ENCODE measurements around the gene ATP2A1. TPM values are rescaled to one million over a fixed set of nuclear protein-coding genes. Genes with fewer than 3 reads are reported as not detected.
"Not testable (repeated sequence)": the region's sequence is repeated elsewhere in the genome, so short reads cannot be mapped to it uniquely, and the experiment has no call there.

The ATP2A1 gene
- total RNA-seq, 1 experiment from 2014 or later, result not detected

GRCh38 chr16:28923652-28924398 lies 45.5 kb downstream of the ATP2A1 start:
- in situ Hi-C loops (cut with HindIII; ENCODE audit: low pct_unique_long_range_greater_than_20kb, low sequenced_read_pairs), result no loop called here
- DNase-seq (ENCODE audit: low read depth, low spot score), result no peak

- in situ Hi-C loops (cut with HindIII; ENCODE audit: low pct_unique_long_range_greater_than_20kb, low sequenced_read_pairs), result no loop called here
- no peak for DNase-seq (ENCODE audit: low read depth, low spot score)
Observed at GRCh38 chr16:28924399-28924761, 46.1 kb downstream of the ATP2A1 start.

- in situ Hi-C loops (cut with HindIII; ENCODE audit: low pct_unique_long_range_greater_than_20kb, low sequenced_read_pairs), result no loop called here
- DNase-seq (ENCODE audit: low read depth, low spot score), result peak; percentile 89
Observed at GRCh38 chr16:28924762-28925385, 46.6 kb downstream of the ATP2A1 start, which contains the start of gene RABEP2. Gene RABEP2, minus strand, starts transcription at chr16:28925238. Its CDS starts 75 bp downstream, at chr16:28925163.

GRCh38 chr16:28925386-28926228 lies 47.3 kb downstream of the ATP2A1 start:
- in situ Hi-C loops (cut with HindIII; ENCODE audit: low pct_unique_long_range_greater_than_20kb, low sequenced_read_pairs), result no loop called here
- DNase-seq (ENCODE audit: low read depth, low spot score), result peak; percentile 65

GRCh38 chr16:28926284-28926683 lies 48.0 kb downstream of the ATP2A1 start:
- DNase-seq (ENCODE audit: low read depth, low spot score); in situ Hi-C loops (cut with HindIII; ENCODE audit: low pct_unique_long_range_greater_than_20kb, low sequenced_read_pairs): not testable (repeated sequence)

- in situ Hi-C loops (cut with HindIII; ENCODE audit: low pct_unique_long_range_greater_than_20kb, low sequenced_read_pairs), result no loop called here
- no peak for DNase-seq (ENCODE audit: low read depth, low spot score)
Observed at GRCh38 chr16:28927815-28928214, 49.5 kb downstream of the ATP2A1 start.

- in situ Hi-C loops (cut with HindIII; ENCODE audit: low pct_unique_long_range_greater_than_20kb, low sequenced_read_pairs), result no loop called here
- DNase-seq (ENCODE audit: low read depth, low spot score), result no peak
Observed at GRCh38 chr16:28930203-28930602, 51.9 kb downstream of the ATP2A1 start.

GRCh38 chr16:28930652-28931051 lies 52.4 kb downstream of the ATP2A1 start:
- in situ Hi-C loops (cut with HindIII; ENCODE audit: low pct_unique_long_range_greater_than_20kb, low sequenced_read_pairs), result no loop called here

GRCh38 chr16:28931801-28932225 lies 53.5 kb downstream of the ATP2A1 start, which contains the start of gene CD19:
Gene CD19, plus strand, starts transcription at chr16:28931971. Its CDS starts 30 bp downstream, at chr16:28932001.
- in situ Hi-C loops (cut with HindIII; ENCODE audit: low pct_unique_long_range_greater_than_20kb, low sequenced_read_pairs), result no loop called here
- no peak for DNase-seq (ENCODE audit: low read depth, low spot score)

More at GRCh38 chr16:28930652-28931051, 52.4 kb downstream of the ATP2A1 start:
- DNase-seq (ENCODE audit: low read depth, low spot score), result no peak

- in situ Hi-C loops (cut with HindIII; ENCODE audit: low pct_unique_long_range_greater_than_20kb, low sequenced_read_pairs), result no loop called here
- no peak for DNase-seq (ENCODE audit: low read depth, low spot score)
Observed at GRCh38 chr16:28932339-28933141, 54.3 kb downstream of the ATP2A1 start.

GRCh38 chr16:28933171-28933570 lies 54.9 kb downstream of the ATP2A1 start:
- in situ Hi-C loops (cut with HindIII; ENCODE audit: low pct_unique_long_range_greater_than_20kb, low sequenced_read_pairs), result no loop called here
- no peak for DNase-seq (ENCODE audit: low read depth, low spot score)

- no peak for DNase-seq (ENCODE audit: low read depth, low spot score)
- in situ Hi-C loops (cut with HindIII; ENCODE audit: low pct_unique_long_range_greater_than_20kb, low sequenced_read_pairs), result no loop called here
Observed at GRCh38 chr16:28935346-28935745, 57.1 kb downstream of the ATP2A1 start.

- in situ Hi-C loops (cut with HindIII; ENCODE audit: low pct_unique_long_range_greater_than_20kb, low sequenced_read_pairs), result no loop called here
- DNase-seq (ENCODE audit: low read depth, low spot score), result peak; percentile 60
Observed at GRCh38 chr16:28935924-28936783, 57.9 kb downstream of the ATP2A1 start.

GRCh38 chr16:28936784-28937155 lies 58.5 kb downstream of the ATP2A1 start:
- in situ Hi-C loops (cut with HindIII; ENCODE audit: low pct_unique_long_range_greater_than_20kb, low sequenced_read_pairs), result no loop called here
- no peak for DNase-seq (ENCODE audit: low read depth, low spot score)

GRCh38 chr16:28937222-28937876 lies 59.1 kb downstream of the ATP2A1 start:
- in situ Hi-C loops (cut with HindIII; ENCODE audit: low pct_unique_long_range_greater_than_20kb, low sequenced_read_pairs), result no loop called here
- no peak for DNase-seq (ENCODE audit: low read depth, low spot score)

GRCh38 chr16:28938721-28939120 lies 60.4 kb downstream of the ATP2A1 start:
- no peak for DNase-seq (ENCODE audit: low read depth, low spot score)
- in situ Hi-C loops (cut with HindIII; ENCODE audit: low pct_unique_long_range_greater_than_20kb, low sequenced_read_pairs), result no loop called here

All from SK-MEL-5 (cell line).